BLaER1 (cell line): ENCODE measurements around the gene BOD1L2.

Source experiments
- H3K27ac ChIP-seq: shearing (Covaris generic); formaldehyde crosslinking; 2 replicates; pipeline ENCODE4 v1.8.1; 2022
- H3K27me3 ChIP-seq: shearing (Covaris generic); formaldehyde crosslinking; 2 replicates; pipeline ENCODE4 v1.8.1; 2022
- H3K36me3 ChIP-seq: shearing (Covaris generic); formaldehyde crosslinking; 2 replicates; pipeline ENCODE4 v1.8.1; 2022
- H3K4me1 ChIP-seq: shearing (Covaris generic); formaldehyde crosslinking; 2 replicates; pipeline ENCODE4 v1.8.1; 2022
- H3K4me2 ChIP-seq: shearing (Covaris generic); formaldehyde crosslinking; 2 replicates; pipeline ENCODE4 v1.8.1; 2022
- H3K4me3 ChIP-seq: shearing (Covaris generic); formaldehyde crosslinking; 2 replicates; pipeline ENCODE4 v1.8.1; 2022
- H3K9ac ChIP-seq: shearing (Covaris generic); formaldehyde crosslinking; 2 replicates; pipeline ENCODE4 v1.8.1; 2022
- H3K9me3 ChIP-seq: shearing (Covaris generic); formaldehyde crosslinking; 2 replicates; pipeline ENCODE4 v1.8.1; 2022
- H4K20me1 ChIP-seq: shearing (Covaris generic); formaldehyde crosslinking; 2 replicates; pipeline ENCODE4 v1.8.1; 2022
- Cebpa-rat ChIP-seq: shearing (Covaris generic); IDR thresholded peaks from 2 replicates; pipeline ENCODE4 v1.8.1; 2022

BOD1L2 gene

GRCh38 chr18:57146956-57147636 is at the start of gene BOD1L2:
Gene BOD1L2 (plus strand): TSS chr18:57147087. CDS start chr18:57147313, 226 bp downstream.
- Histone ChIP-seq H3K4me1 (peaks cover 18% of the 10 kb centered on the region), H3K27me3 (no peaks in the 10 kb centered on the region), H3K27ac (no peak within 1 kb of the TSS), H3K4me3 (no peak within 1 kb of the TSS), H3K9ac (no peak within 1 kb of the TSS), H3K9me3 (no peaks in the 10 kb centered on the region), H3K36me3 (no peaks in the 10 kb centered on the region), H4K20me1 (no peaks in the 10 kb centered on the region), H3K4me2 (no peak within 1 kb of the TSS)
- no peak for TF ChIP-seq Cebpa-rat

- no peaks in the 10 kb centered on the region for H3K4me1 ChIP-seq
- no peaks in the 10 kb centered on the region for H3K9me3 ChIP-seq
- TF ChIP-seq Cebpa-rat = no peak
- no peak overlapping the region for H3K4me2 ChIP-seq
- H3K27me3 ChIP-seq = no peaks in the 10 kb centered on the region
- H4K20me1 ChIP-seq = no peaks in the 10 kb centered on the region
- no peaks in the 10 kb centered on the region for H3K36me3 ChIP-seq
- H3K27ac ChIP-seq = no peak overlapping the region
- no peak overlapping the region for H3K9ac ChIP-seq
- no peak overlapping the region for H3K4me3 ChIP-seq
These were observed 39.6 kb upstream of the BOD1L2 start for GRCh38 chr18:57107140-57107832.

GRCh38 chr18:57110290-57110689 is 36.6 kb upstream of the BOD1L2 start:
- H3K9me3 ChIP-seq = no peaks in the 10 kb centered on the region
- H4K20me1 ChIP-seq = no peaks in the 10 kb centered on the region
- TF ChIP-seq Cebpa-rat = no peak
- no peaks in the 10 kb centered on the region for H3K27me3 ChIP-seq
- no peak overlapping the region for H3K4me3 ChIP-seq
- H3K9ac ChIP-seq = no peak overlapping the region
- no peaks in the 10 kb centered on the region for H3K4me1 ChIP-seq
- no peak overlapping the region for H3K27ac ChIP-seq
- no peak overlapping the region for H3K4me2 ChIP-seq
- no peaks in the 10 kb centered on the region for H3K36me3 ChIP-seq

- Histone ChIP-seq H3K36me3 (no peaks in the 10 kb centered on the region), H3K27ac (no peak overlapping the region), H3K4me2 (no peak overlapping the region), H4K20me1 (no peaks in the 10 kb centered on the region), H3K4me1 (no peaks in the 10 kb centered on the region), H3K9me3 (no peaks in the 10 kb centered on the region), H3K9ac (no peak overlapping the region), H3K27me3 (no peaks in the 10 kb centered on the region), H3K4me3 (no peak overlapping the region)
- no peak for TF ChIP-seq Cebpa-rat
These were observed 33.0 kb upstream of the BOD1L2 start for GRCh38 chr18:57113799-57114420.

GRCh38 chr18:57116598-57117132 is 30.2 kb upstream of the BOD1L2 start:
- Histone ChIP-seq H3K9ac (no peak overlapping the region), H3K9me3 (no peaks in the 10 kb centered on the region), H3K4me1 (no peaks in the 10 kb centered on the region), H4K20me1 (no peaks in the 10 kb centered on the region), H3K4me3 (no peak overlapping the region), H3K4me2 (no peak overlapping the region), H3K36me3 (no peaks in the 10 kb centered on the region), H3K27me3 (no peaks in the 10 kb centered on the region), H3K27ac (no peak overlapping the region)
- no peak for TF ChIP-seq Cebpa-rat

GRCh38 chr18:57121542-57122112 is 25.3 kb upstream of the BOD1L2 start:
- no peaks in the 10 kb centered on the region for H3K27me3 ChIP-seq
- TF ChIP-seq Cebpa-rat = no peak

GRCh38 chr18:57122936-57123510 is 23.9 kb upstream of the BOD1L2 start:
- H3K9me3 ChIP-seq = no peaks in the 10 kb centered on the region
- no peak overlapping the region for H3K9ac ChIP-seq
- H3K36me3 ChIP-seq = no peaks in the 10 kb centered on the region
- no peaks in the 10 kb centered on the region for H3K4me1 ChIP-seq
- no peak overlapping the region for H3K27ac ChIP-seq
- H4K20me1 ChIP-seq = no peaks in the 10 kb centered on the region
- H3K4me3 ChIP-seq = no peak overlapping the region
- no peak overlapping the region for H3K4me2 ChIP-seq
- no peaks in the 10 kb centered on the region for H3K27me3 ChIP-seq
- TF ChIP-seq Cebpa-rat = no peak

More at GRCh38 chr18:57121542-57122112, 25.3 kb upstream of the BOD1L2 start:
- no peak overlapping the region for H3K9ac ChIP-seq
- H3K4me1 ChIP-seq = no peaks in the 10 kb centered on the region
- H3K9me3 ChIP-seq = no peaks in the 10 kb centered on the region
- H3K36me3 ChIP-seq = no peaks in the 10 kb centered on the region
- H3K4me3 ChIP-seq = no peak overlapping the region
- H4K20me1 ChIP-seq = no peaks in the 10 kb centered on the region
- H3K4me2 ChIP-seq = no peak overlapping the region
- no peak overlapping the region for H3K27ac ChIP-seq

- Histone ChIP-seq H3K4me3 (no peak overlapping the region), H3K36me3 (no peaks in the 10 kb centered on the region), H3K27me3 (no peaks in the 10 kb centered on the region), H3K9me3 (no peaks in the 10 kb centered on the region), H3K9ac (no peak overlapping the region), H3K27ac (no peak overlapping the region), H3K4me1 (no peaks in the 10 kb centered on the region), H3K4me2 (no peak overlapping the region), H4K20me1 (no peaks in the 10 kb centered on the region)
- TF ChIP-seq Cebpa-rat = no peak
These were observed 21.3 kb upstream of the BOD1L2 start for GRCh38 chr18:57125627-57126026.

GRCh38 chr18:57128220-57128932 is 18.5 kb upstream of the BOD1L2 start:
- Histone ChIP-seq H3K27me3 (no peaks in the 10 kb centered on the region), H4K20me1 (no peaks in the 10 kb centered on the region), H3K4me1 (no peaks in the 10 kb centered on the region), H3K4me3 (no peak overlapping the region), H3K27ac (no peak overlapping the region), H3K36me3 (no peaks in the 10 kb centered on the region), H3K9me3 (no peaks in the 10 kb centered on the region), H3K4me2 (no peak overlapping the region), H3K9ac (no peak overlapping the region)
- TF ChIP-seq Cebpa-rat = no peak
